ENCODE measurements around the gene CLOCK.

CLOCK gene

GRCh38 chr4:55540271-55540670, 6.4 kb downstream of the CLOCK start:
- DNase-seq, result no peak

- no peak for DNase-seq
Measured at GRCh38 chr4:55539658-55540057, 7.1 kb downstream of the CLOCK start.

- no peak for DNase-seq
Measured at GRCh38 chr4:55538531-55538930, 8.2 kb downstream of the CLOCK start.

- no peak for DNase-seq
Measured at GRCh38 chr4:55534306-55534705, 12.4 kb downstream of the CLOCK start.

- DNase-seq, result no peak
Measured at GRCh38 chr4:55530691-55531090, 16.0 kb downstream of the CLOCK start.

- DNase-seq, result no peak
Measured at GRCh38 chr4:55530167-55530566, 16.5 kb downstream of the CLOCK start.

GRCh38 chr4:55528491-55528890, 18.2 kb downstream of the CLOCK start:
- DNase-seq, result no peak

- no peak for DNase-seq
Measured at GRCh38 chr4:55524844-55525571, 21.7 kb downstream of the CLOCK start.

- no peak for DNase-seq
Measured at GRCh38 chr4:55518442-55518841, 28.3 kb downstream of the CLOCK start.

- no peak for DNase-seq
Measured at GRCh38 chr4:55517526-55518229, 29.0 kb downstream of the CLOCK start.

- no peak for DNase-seq
Measured at GRCh38 chr4:55512922-55513571, 33.7 kb downstream of the CLOCK start.

GRCh38 chr4:55512077-55512476, 34.6 kb downstream of the CLOCK start:
- no peak for DNase-seq

- DNase-seq, result no peak
Measured at GRCh38 chr4:55510685-55511084, 36.0 kb downstream of the CLOCK start.

GRCh38 chr4:55509266-55509665, 37.4 kb downstream of the CLOCK start:
- no peak for DNase-seq

- no peak for DNase-seq
Measured at GRCh38 chr4:55507612-55508011, 39.1 kb downstream of the CLOCK start.

- DNase-seq, result no peak
Measured at GRCh38 chr4:55503169-55503568, 43.5 kb downstream of the CLOCK start.

GRCh38 chr4:55500072-55500471, 46.6 kb downstream of the CLOCK start:
- DNase-seq, result no peak

- no peak for DNase-seq
Measured at GRCh38 chr4:55499495-55499894, 47.2 kb downstream of the CLOCK start.

- no peak for DNase-seq
Measured at GRCh38 chr4:55498051-55498450, 48.7 kb downstream of the CLOCK start.

GRCh38 chr4:55491486-55491885, 55.2 kb downstream of the CLOCK start:
- no peak for DNase-seq

- no peak for DNase-seq
Measured at GRCh38 chr4:55488716-55489115, 58.0 kb downstream of the CLOCK start.

- no peak for DNase-seq
Measured at GRCh38 chr4:55485821-55486220, 60.9 kb downstream of the CLOCK start.

- no peak for DNase-seq
Measured at GRCh38 chr4:55483315-55483714, 63.4 kb downstream of the CLOCK start.
